Stimulated activated CD4-positive, alpha-beta T cell treated with anti-CD3 and anti-CD28 coated beads, TNF-alpha, amount 100 ng/mL, for 4 hours (primary cell): ENCODE measurements around the gene HAUS8.

ENCODE experiments used
- DNase-seq, 3 experiments: peaks; one replicate each; pipeline ENCODE4 v3.0.0-alpha.2; 2020; ENCODE audit warnings: low read depth in 3 of 3

HAUS8 gene

GRCh38 chr19:17075864-17076542, 751 bp upstream of the HAUS8 start:
- DNase-seq: peak; percentile 20 to 26 (median 22)

- no peak for DNase-seq
Observed at GRCh38 chr19:17074634-17075034, 618 bp downstream of the HAUS8 start.

- no peak for DNase-seq
Observed at GRCh38 chr19:17073869-17074633, 1.2 kb downstream of the HAUS8 start.

- DNase-seq: no peak
Observed at GRCh38 chr19:17070912-17071311, 4.3 kb downstream of the HAUS8 start.

- DNase-seq: no peak
Observed at GRCh38 chr19:17070421-17070820, 4.8 kb downstream of the HAUS8 start.

GRCh38 chr19:17069193-17069592, 6.1 kb downstream of the HAUS8 start:
- DNase-seq: no peak

- DNase-seq: no peak
Observed at GRCh38 chr19:17063428-17063827, 11.8 kb downstream of the HAUS8 start.

GRCh38 chr19:17061691-17062090, 13.6 kb downstream of the HAUS8 start:
- DNase-seq: no peak

GRCh38 chr19:17061205-17061604, 14.0 kb downstream of the HAUS8 start:
- no peak for DNase-seq

- DNase-seq: no peak
Observed at GRCh38 chr19:17060802-17061201, 14.4 kb downstream of the HAUS8 start.

- DNase-seq: no peak
Observed at GRCh38 chr19:17058236-17058635, 17.0 kb downstream of the HAUS8 start.

- DNase-seq: no peak
Observed at GRCh38 chr19:17055636-17056035, 19.6 kb downstream of the HAUS8 start.

GRCh38 chr19:17054746-17055145, 20.5 kb downstream of the HAUS8 start:
- no peak for DNase-seq

- DNase-seq: no peak
Observed at GRCh38 chr19:17052439-17052838, 22.8 kb downstream of the HAUS8 start.

GRCh38 chr19:17049711-17050280, 25.5 kb downstream of the HAUS8 start:
- no peak for DNase-seq

- DNase-seq: no peak
Observed at GRCh38 chr19:17048885-17049453, 26.3 kb downstream of the HAUS8 start.

- DNase-seq: no peak
Observed at GRCh38 chr19:17045907-17046502, 29.2 kb downstream of the HAUS8 start.

GRCh38 chr19:17043744-17044143, 31.5 kb downstream of the HAUS8 start:
- no peak for DNase-seq

GRCh38 chr19:17041976-17042375, 33.3 kb downstream of the HAUS8 start:
- no peak for DNase-seq

- DNase-seq: no peak
Observed at GRCh38 chr19:17037966-17038500, 37.2 kb downstream of the HAUS8 start.

GRCh38 chr19:17037184-17037583, 38.1 kb downstream of the HAUS8 start:
- DNase-seq: no peak

- no peak for DNase-seq
Observed at GRCh38 chr19:17036640-17037039, 38.6 kb downstream of the HAUS8 start.
